ENCODE data around the gene MAP2K7. TPM values are rescaled to one million over a fixed set of nuclear protein-coding genes. Genes with fewer than 3 reads are reported as not detected.

MAP2K7 gene
- total and polyA plus RNA-seq, 12 donors: 13.1 to 53.8 (median 24.6) TPM

GRCh38 chr19:7912697-7913564 is 9.3 kb downstream of the MAP2K7 start:
- Histone ChIP-seq H3K27ac (no peak overlapping the region), H3K36me3 (peaks cover 4 to 50% (median 33%) of the 10 kb centered on the region in 9 donors), H3K9me3 (no peaks in the 10 kb centered on the region), H3K27me3 (peaks cover 11 to 46% (median 35%) of the 10 kb centered on the region in 7 donors), H3K4me3 (no peak overlapping the region), H3K4me1 (peaks cover 4 to 35% (median 24%) of the 10 kb centered on the region in 9 donors)
- no peak for TF ChIP-seq CTCF (IDR thresholded peaks at IDR 0.05)
- 94 to 95% methylated on average over 39 of the region's 39 CpGs for WGBS, 2 donors
- intact Hi-C loops (cut with DNase I): no loop called here
- no peak for ATAC-seq
- DNase-seq: no peak

- Histone ChIP-seq H3K27ac (no peak overlapping the region), H3K4me1 (peaks cover 4 to 34% (median 24%) of the 10 kb centered on the region in 9 donors), H3K4me3 (no peak overlapping the region), H3K9me3 (no peaks in the 10 kb centered on the region), H3K27me3 (peaks cover 11 to 51% (median 42%) of the 10 kb centered on the region in 7 donors), H3K36me3 (peaks cover 4 to 50% (median 33%) of the 10 kb centered on the region in 9 donors)
- TF ChIP-seq CTCF (IDR thresholded peaks at IDR 0.05): no peak
- WGBS, 2 donors: 90% methylated on average over 10 of the region's 10 CpGs
- intact Hi-C loops (cut with DNase I): no loop called here
- ATAC-seq (no peak), DNase-seq (no peak)
These were observed 10.0 kb downstream of the MAP2K7 start for GRCh38 chr19:7913652-7914051.

GRCh38 chr19:7914099-7914498 is 10.4 kb downstream of the MAP2K7 start:
- H3K27ac ChIP-seq: no peak overlapping the region
- ATAC-seq (no peak), DNase-seq (no peak)
- H3K36me3 ChIP-seq: peaks cover 4 to 48% (median 33%) of the 10 kb centered on the region in 9 donors
- H3K4me3 ChIP-seq: no peak overlapping the region
- WGBS, 2 donors: 64 to 68% methylated on average over 12 of the region's 12 CpGs
- TF ChIP-seq CTCF (IDR thresholded peaks at IDR 0.05): no peak
- no peaks in the 10 kb centered on the region for H3K9me3 ChIP-seq
- H3K27me3 ChIP-seq: peaks cover 11 to 54% (median 46%) of the 10 kb centered on the region in 7 donors
- peaks cover 4 to 37% (median 24%) of the 10 kb centered on the region in 9 donors for H3K4me1 ChIP-seq
- intact Hi-C loops (cut with DNase I): no loop called here

- intact Hi-C loops (cut with DNase I): no loop called here
- Histone ChIP-seq H3K4me3 (no peak within 1 kb of the TSS), H3K27ac (no peak within 1 kb of the TSS), H3K36me3 (peaks cover 4 to 43% (median 33%) of the 10 kb centered on the region in 9 donors), H3K27me3 (peaks cover 11 to 57% (median 51%) of the 10 kb centered on the region in 7 donors), H3K9me3 (no peaks in the 10 kb centered on the region), H3K4me1 (peaks cover 4 to 42% (median 25%) of the 10 kb centered on the region in 9 donors)
- no peak for DNase-seq
- no peak for TF ChIP-seq CTCF (IDR thresholded peaks at IDR 0.05)
- no peak for ATAC-seq
- WGBS, 2 donors: 55 to 65% methylated on average over 12 of the region's 12 CpGs
These were observed 10.9 kb downstream of the MAP2K7 start, which contains the start of gene TGFBR3L for GRCh38 chr19:7914598-7915045. Gene TGFBR3L (plus strand): TSS chr19:7914830.
